Kidney (tissue), 14 donors: ENCODE measurements around the gene SLC12A7. TPM values are rescaled to one million over a fixed set of nuclear protein-coding genes. Genes with fewer than 3 reads are reported as not detected.

Experiments used
- DNase-seq, 5 donors: peaks; one replicate each; pipeline ENCODE4 v3.0.0-alpha.2; 2013 to 2020
- FAIRE-seq: peaks from 2 replicates; lab custom pipeline; 2012; peaks lifted over from hg19 to GRCh38; lab: Jason Lieb, UNC
- H3K27ac ChIP-seq, 2 donors: one replicate each; pipeline ENCODE4 v1.7.0; 2013; ENCODE audit warnings: low read depth in 2 of 2, low read length in 2 of 2, inconsistent platforms in 1 of 2
- H3K27me3 ChIP-seq: one replicate; pipeline ENCODE4 v1.7.1; 2013; ENCODE audit warnings: low read length, inconsistent platforms; ENCODE audit not compliant: control insufficient read depth, insufficient read depth
- H3K36me3 ChIP-seq, 3 donors: one replicate each; pipeline versions ENCODE4 v1.7.0 to v1.7.1; 2013; ENCODE audit warnings: low read length in 3 of 3, control low read depth in 1 of 3, inconsistent platforms in 1 of 3; ENCODE audit not compliant: insufficient read depth in 3 of 3, control insufficient read depth in 2 of 3
- H3K4me1 ChIP-seq, 3 donors: one replicate each; pipeline versions ENCODE4 v1.7.0 to v1.7.1; 2013; ENCODE audit warnings: low read length in 3 of 3, inconsistent platforms in 1 of 3, low read depth in 1 of 3; ENCODE audit not compliant: control insufficient read depth in 2 of 3, insufficient read depth in 2 of 3
- H3K4me3 ChIP-seq, 3 donors: one replicate each; pipeline versions ENCODE4 v1.7.0 to v1.8.1; 2013; ENCODE audit warnings: low read length in 3 of 3, control low read depth in 1 of 3, inconsistent platforms in 1 of 3
- H3K9ac ChIP-seq, 3 donors: one replicate each; pipeline versions ENCODE4 v1.7.0 to v1.7.1; 2013; ENCODE audit warnings: low read length in 3 of 3, control low read depth in 1 of 3, inconsistent platforms in 1 of 3
- H3K9me3 ChIP-seq, 3 donors: one replicate each; pipeline versions ENCODE4 v1.7.0 to v1.7.1; 2013; ENCODE audit warnings: low read length in 3 of 3, control low read depth in 1 of 3, inconsistent platforms in 1 of 3; ENCODE audit not compliant: control insufficient read depth in 2 of 3, insufficient read depth in 1 of 3
- CTCF ChIP-seq: IDR thresholded peaks from 3 replicates; pipeline ENCODE4 v1.5.1; 2012; ENCODE audit warnings: mild to moderate bottlenecking, moderate library complexity, borderline replicate concordance; ENCODE audit not compliant: insufficient read depth; ENCODE audit errors: extremely low read depth
- intact Hi-C: fragments of 100-400 bp; cut with DNase I; formaldehyde crosslinking; loops from one replicate; pipeline ENCODE4 v1.11.1; 2022
- polyA plus RNA-seq: library from polyadenylated mRNA; stranded (reverse); fragments of 350-450 nt; fragmentation: Illumina TruSeq; extraction: RNeasy Lipid Tissue Mini Kit (QIAGEN cat#74804); gene quantifications from one replicate; pipeline ENCODE4 v1.2.3, GENCODE V29; 2014; ENCODE audit warnings: low read depth, low replicate concordance; ENCODE audit not compliant: insufficient read depth
- total RNA-seq: library from RNA; stranded (reverse); fragmentation: NEBNext Ultra II Directional; extraction: Animal tissue kit (Norgen Biotek cat#: 25700); gene quantifications from one replicate; pipeline ENCODE4 v1.2.1, GENCODE V29; 2021
- donor health status: control.
- donor health status: control.
- donor health status: control.
- donor health status: control.
- donor health status: control.
- donor health status: DM: yes; HTN: yes; CAD: no.
- donor health status: Normal renal cell carcinoma (clear cell type).

SLC12A7 gene
- total and polyA plus RNA-seq, 2 donors from 2014 or later = 28.2 to 92.9 TPM

- no peaks in the 10 kb centered on the region for H3K9me3 ChIP-seq
- intact Hi-C loops = no loop called here
- H3K36me3 ChIP-seq = no peaks in the 10 kb centered on the region
- peak overlapping the region in 1 of 3 donors; percentile 58 for H3K9ac ChIP-seq
- FAIRE-seq (no peak), DNase-seq (no peak)
- no peaks in the 10 kb centered on the region for H3K27me3 ChIP-seq
- peak overlapping the region in 2 of 3 donors; percentile 30 to 43 for H3K4me3 ChIP-seq
- TF ChIP-seq CTCF = no peak
- peaks cover 3 to 79% (median 42%) of the 10 kb centered on the region in 3 donors for H3K4me1 ChIP-seq
- H3K27ac ChIP-seq = peak overlapping the region; percentile 89 to 90
These were observed 7.4 kb downstream of the SLC12A7 start for GRCh38 chr5:1104327-1105006.

GRCh38 chr5:1103505-1104326 lies 8.1 kb downstream of the SLC12A7 start:
- intact Hi-C loops = no loop called here
- H3K9me3 ChIP-seq = no peaks in the 10 kb centered on the region
- DNase-seq (peak; percentile 74 to 96 (median 79)), FAIRE-seq (no peak)
- H3K27me3 ChIP-seq = no peaks in the 10 kb centered on the region
- peak overlapping the region in 1 of 3 donors; percentile 58 for H3K9ac ChIP-seq
- peak overlapping the region; percentile 12 to 62 (median 43) for H3K4me3 ChIP-seq
- H3K36me3 ChIP-seq = no peaks in the 10 kb centered on the region
- H3K27ac ChIP-seq = peak overlapping the region; percentile 89 to 90
- TF ChIP-seq CTCF = no peak
- H3K4me1 ChIP-seq = peaks cover 3 to 77% (median 46%) of the 10 kb centered on the region in 3 donors

DNA sequence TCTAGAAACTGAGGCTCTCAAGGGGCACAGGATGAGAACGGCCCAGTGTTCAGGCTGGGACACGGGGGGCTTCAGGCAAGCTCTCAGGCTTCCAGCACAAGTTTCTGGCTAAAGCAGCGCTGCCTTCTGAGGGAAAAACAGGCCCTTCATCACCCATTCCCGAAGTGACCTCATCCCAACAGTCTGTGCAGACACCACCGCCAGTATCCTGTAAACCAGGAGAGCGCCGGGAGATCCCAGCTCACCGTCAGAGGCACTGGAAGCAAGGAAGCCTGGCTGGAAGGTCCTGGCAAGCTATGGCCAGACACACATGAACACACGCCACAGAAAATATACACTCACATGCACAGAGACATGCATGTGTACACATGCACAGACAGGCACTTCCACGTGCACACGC lies 8.8 kb downstream of the SLC12A7 start:
- Histone ChIP-seq H3K36me3 (no peaks in the 10 kb centered on the region), H3K27ac (peak overlapping the region; percentile 89 to 90), H3K9ac (peak overlapping the region in 1 of 3 donors; percentile 30), H3K9me3 (no peaks in the 10 kb centered on the region), H3K4me1 (peaks cover 3 to 74% (median 45%) of the 10 kb centered on the region in 3 donors), H3K4me3 (peak overlapping the region; percentile 12 to 62 (median 43)), H3K27me3 (no peaks in the 10 kb centered on the region)
- intact Hi-C loops = no loop called here
- DNase-seq = no peak
- FAIRE-seq = no peak
- TF ChIP-seq CTCF = no peak
